ENCODE results near the gene DDX1.

DNA sequence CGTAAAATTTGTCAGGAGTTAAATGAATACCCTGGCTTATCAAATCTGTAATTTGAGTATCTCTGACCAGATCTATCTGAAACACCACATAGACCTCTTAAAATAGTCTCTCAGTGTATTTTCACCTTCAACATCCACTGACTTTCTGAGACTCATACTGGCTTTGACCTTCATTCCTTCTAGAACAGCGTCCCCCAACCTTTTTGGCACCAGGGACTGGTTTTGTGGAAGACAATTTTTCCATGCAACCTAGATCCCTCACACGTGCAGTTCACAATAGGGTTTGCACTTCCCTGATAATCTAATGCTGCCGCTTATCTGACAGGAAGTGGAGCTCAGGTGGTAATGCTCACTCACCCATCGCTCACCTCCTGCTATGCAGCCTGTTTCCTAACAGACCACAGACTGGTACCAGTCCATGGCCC lies 33.8 kb upstream of the DDX1 start:
- TF ChIP-seq, protein P1, sequence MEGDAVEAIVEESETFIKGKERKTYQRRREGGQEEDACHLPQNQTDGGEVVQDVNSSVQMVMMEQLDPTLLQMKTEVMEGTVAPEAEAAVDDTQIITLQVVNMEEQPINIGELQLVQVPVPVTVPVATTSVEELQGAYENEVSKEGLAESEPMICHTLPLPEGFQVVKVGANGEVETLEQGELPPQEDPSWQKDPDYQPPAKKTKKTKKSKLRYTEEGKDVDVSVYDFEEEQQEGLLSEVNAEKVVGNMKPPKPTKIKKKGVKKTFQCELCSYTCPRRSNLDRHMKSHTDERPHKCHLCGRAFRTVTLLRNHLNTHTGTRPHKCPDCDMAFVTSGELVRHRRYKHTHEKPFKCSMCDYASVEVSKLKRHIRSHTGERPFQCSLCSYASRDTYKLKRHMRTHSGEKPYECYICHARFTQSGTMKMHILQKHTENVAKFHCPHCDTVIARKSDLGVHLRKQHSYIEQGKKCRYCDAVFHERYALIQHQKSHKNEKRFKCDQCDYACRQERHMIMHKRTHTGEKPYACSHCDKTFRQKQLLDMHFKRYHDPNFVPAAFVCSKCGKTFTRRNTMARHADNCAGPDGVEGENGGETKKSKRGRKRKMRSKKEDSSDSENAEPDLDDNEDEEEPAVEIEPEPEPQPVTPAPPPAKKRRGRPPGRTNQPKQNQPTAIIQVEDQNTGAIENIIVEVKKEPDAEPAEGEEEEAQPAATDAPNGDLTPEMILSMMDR (IDR thresholded peaks at IDR 0.05) = no peak
- TF ChIP-seq ZFX (IDR thresholded peaks at IDR 0.05; ENCODE audit: borderline replicate concordance) = no peak
